ENCODE measurements around the gene PDCD1.

GRCh38 chr2:241817126-241817820 lies 41.4 kb downstream of the PDCD1 start:
- TF ChIP-seq CTCF (IDR thresholded peaks at IDR 0.05) (no peak), ZFX (IDR thresholded peaks at IDR 0.05; ENCODE audit: borderline replicate concordance) (no peak)
